GM12872 (cell line): ENCODE measurements around the gene ENPP7.

Source experiments
- TF ChIP-seq, protein P1 (sequence below): IDR thresholded peaks from 3 replicates; pipeline ENCODE4 v1.5.1; 2011; ENCODE audit warnings: low read depth, mild to moderate bottlenecking, low read length, moderate library complexity; ENCODE audit not compliant: insufficient read depth

ENPP7 gene

DNA sequence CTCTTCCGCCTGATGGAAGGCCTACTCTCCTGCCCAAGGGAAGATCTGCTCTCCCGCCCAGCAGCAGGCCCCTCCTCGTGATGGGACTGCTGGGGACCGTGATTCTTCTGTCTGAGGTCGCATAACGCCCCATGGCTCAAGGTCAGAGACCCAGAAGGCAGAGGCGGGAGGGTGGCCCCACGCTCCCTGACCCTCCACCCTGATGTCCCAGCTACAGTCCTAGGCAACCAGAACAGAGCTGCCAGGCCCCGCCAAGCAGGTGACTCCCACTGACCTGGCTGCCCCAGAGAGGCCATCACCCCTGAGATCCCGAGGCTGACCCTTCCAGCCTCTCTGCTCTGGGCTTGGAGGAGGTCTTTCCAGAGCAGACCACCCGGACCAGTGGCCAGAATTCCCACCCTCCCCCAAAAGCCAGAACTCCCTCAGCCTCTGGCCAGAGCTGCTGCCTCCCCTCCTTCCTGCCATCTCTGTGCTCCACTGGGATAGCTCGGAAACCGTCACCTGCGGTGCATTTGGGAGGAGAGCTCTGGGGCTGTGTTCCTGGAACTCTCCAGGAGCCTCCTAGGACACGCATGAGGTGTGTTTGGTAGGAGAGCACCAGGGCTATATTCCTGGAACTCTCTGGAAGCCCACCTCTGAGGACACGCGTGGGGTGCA lies 7.3 kb downstream of the ENPP7 start:
- TF ChIP-seq, protein P1, sequence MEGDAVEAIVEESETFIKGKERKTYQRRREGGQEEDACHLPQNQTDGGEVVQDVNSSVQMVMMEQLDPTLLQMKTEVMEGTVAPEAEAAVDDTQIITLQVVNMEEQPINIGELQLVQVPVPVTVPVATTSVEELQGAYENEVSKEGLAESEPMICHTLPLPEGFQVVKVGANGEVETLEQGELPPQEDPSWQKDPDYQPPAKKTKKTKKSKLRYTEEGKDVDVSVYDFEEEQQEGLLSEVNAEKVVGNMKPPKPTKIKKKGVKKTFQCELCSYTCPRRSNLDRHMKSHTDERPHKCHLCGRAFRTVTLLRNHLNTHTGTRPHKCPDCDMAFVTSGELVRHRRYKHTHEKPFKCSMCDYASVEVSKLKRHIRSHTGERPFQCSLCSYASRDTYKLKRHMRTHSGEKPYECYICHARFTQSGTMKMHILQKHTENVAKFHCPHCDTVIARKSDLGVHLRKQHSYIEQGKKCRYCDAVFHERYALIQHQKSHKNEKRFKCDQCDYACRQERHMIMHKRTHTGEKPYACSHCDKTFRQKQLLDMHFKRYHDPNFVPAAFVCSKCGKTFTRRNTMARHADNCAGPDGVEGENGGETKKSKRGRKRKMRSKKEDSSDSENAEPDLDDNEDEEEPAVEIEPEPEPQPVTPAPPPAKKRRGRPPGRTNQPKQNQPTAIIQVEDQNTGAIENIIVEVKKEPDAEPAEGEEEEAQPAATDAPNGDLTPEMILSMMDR: no peak

DNA sequence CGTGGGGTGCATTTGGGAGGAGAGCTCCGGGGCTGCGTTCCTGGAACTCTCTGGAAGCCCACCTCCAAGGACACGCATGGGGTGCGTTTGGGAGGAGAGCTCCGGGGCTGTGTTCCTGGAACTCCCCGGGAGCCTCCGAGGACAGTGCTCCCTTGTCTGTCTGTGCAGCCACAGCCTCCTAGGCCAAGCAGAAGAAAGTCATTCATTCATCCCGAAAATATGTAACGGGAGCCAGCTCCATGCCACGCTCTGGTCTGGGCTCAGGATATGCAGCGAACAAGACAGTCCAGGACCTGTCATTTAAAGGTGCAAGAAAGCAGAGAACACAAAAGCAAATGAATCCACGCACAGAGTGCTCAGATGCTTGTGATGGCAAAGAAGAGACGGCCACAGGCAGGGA lies 7.9 kb downstream of the ENPP7 start:
- TF ChIP-seq, protein P1: no peak

DNA sequence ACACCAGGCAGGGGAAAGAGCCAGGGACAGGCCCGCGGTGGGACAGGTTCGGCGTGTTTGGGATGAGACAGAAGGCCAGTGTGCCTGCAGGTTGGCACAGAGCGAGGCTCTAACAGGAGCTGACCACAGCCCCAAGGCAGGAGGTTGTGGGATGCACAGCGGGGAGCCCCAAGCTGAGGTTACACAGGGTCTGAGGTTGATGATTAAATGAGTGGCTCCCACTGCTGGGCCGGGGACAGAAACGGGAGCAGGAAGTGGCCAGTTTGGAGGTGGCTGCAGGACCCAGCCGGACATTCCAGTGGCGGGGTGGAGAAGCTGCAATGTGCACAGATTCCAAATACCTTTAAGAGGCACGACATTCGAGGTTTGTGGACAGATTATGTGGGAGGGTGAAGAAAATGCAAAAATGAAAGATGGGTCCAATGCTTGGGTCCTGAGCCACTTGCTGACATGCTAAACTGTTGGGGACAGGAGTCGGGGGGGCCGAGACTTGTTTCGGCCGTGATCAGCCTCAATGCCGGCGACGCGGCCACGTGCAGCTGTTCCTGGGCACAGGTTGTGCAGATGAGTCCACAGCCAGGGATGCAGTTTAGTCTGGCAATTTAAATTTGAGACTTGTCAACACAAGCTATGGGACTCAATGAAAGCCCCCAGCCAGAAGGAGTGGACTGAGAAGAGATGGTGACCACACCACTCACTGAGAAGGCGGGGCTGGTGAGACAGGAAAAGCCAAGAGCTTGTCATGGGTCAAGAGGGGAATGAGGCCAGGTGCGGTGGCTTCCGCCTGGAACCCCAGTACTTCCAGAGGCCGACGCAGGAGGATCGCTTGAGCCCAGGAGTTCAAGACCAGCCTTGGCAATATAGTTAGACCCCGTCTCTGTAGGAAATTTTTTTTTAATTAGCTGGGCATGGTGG lies 8.7 kb downstream of the ENPP7 start:
- TF ChIP-seq, protein P1: no peak

DNA sequence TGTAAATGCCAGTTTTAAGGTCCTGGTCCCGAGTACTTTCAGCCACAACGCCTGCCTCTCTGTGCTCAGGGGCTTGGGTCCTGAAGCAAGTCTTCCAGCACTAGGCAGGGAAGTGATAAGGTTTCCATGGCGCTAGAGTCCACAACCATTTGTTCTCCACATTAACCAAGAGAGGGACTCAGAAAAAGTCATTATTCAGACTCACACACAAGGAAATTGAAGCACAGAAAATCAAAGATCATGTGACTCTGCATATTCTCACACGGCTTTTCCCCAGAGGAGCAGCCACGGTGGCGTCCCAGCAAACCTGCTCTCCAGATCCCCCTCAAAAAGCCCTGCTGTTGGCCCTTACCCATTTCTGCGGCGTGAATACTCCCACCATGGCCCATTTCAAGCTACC lies 9.7 kb downstream of the ENPP7 start:
- TF ChIP-seq, protein P1: no peak

DNA sequence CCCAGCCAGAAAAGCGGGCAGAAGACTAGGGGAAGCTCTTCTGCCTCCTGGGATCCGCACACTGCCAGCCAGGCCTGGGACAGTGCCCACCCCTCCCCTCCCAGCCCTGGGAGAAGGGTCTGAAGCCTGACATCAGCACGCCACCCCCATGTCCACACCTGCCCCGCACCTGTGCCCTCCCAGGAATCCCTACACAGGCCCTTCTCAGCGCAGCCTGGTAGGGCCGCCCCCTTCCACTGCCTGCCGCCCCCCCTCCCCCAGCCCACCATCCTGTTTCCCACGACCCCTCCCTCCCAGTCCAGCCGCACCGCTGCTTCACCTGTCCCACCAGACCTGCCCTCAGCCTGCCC lies 10.6 kb downstream of the ENPP7 start:
- TF ChIP-seq, protein P1: no peak

DNA sequence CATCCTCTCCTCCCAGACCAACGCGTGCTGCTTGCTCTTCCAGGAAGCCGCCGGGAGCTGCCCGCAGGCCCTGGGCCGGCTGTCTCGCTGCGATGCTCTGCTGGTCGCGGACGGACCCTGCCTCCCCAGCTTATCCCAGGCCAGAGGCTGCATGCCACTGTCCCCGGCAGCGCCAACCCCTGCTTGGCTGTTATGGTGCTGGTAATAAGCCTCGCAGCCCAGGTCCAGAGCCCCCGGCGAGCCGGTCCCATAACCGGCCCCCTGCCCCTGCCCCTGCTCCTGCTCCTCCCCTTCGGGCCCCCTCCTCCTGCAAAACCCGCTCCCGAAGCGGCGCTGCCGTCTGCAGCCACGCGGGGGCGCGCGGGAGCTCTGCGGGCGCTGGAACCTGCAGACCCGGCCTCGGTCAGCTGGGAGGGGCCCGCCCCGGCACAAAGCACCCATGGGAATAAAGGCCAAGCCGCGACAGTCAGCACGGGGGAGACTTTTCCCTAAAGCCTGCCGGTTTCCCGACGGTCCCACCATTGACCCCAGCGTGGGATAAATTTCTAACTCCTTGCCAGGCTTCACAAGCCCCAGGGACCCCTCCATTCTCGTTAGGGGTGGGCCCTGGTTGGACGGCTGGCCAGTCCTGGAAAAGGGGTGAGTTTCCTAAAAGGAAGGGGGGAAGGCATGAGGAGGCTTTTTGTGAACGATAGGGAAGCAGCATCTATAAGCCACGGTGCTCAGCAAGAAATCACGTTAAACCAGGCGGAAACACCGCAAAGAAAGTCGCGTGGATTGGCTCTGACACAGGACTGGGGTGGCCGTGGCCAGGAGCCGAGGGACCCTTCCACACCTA lies 11.2 kb downstream of the ENPP7 start:
- TF ChIP-seq, protein P1: peak; percentile 81

DNA sequence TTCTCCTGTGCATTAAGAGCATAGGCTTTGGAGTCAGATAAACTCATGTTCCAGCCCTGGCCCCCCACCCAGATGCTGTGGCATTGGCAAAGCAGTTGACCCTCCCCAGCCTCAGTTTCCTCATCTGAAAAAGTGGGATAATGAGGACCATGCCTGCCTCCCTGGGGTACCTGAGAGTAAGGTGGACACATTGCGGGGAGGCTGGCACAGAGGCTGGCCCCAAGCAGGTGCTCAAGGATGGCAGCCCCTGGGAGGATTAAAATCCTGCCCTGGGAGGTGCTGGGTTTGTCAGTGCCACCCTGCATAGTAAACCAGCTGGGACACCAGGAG lies 11.8 kb downstream of the ENPP7 start:
- TF ChIP-seq, protein P1: no peak
